GM21526 (cell line): ENCODE results near the gene GDAP2.
"Not testable (repeated sequence)": the region's sequence is repeated elsewhere in the genome, so short reads cannot be mapped to it uniquely, and the experiment has no call there.

ENCODE experiments used
- ATAC-seq: cut with Tn5 transposase; IDR thresholded peaks from one replicate; pipeline ENCODE4 v1.9.1; 2021; ENCODE audit warnings: moderate library complexity; ENCODE audit not compliant: unreplicated experiment, low FRiP score

Gene GDAP2

GRCh38 chr1:117929343-117930172, at the start of gene GDAP2, which contains the start of gene WDR3:
TSS of gene GDAP2 (minus strand) at chr1:117929621. CDS start at chr1:117920357, 9,264 bp downstream.
TSS of gene WDR3 (plus strand) at chr1:117929739. CDS start at chr1:117933320, 3,581 bp downstream.
- ATAC-seq: peak; percentile 96

DNA sequence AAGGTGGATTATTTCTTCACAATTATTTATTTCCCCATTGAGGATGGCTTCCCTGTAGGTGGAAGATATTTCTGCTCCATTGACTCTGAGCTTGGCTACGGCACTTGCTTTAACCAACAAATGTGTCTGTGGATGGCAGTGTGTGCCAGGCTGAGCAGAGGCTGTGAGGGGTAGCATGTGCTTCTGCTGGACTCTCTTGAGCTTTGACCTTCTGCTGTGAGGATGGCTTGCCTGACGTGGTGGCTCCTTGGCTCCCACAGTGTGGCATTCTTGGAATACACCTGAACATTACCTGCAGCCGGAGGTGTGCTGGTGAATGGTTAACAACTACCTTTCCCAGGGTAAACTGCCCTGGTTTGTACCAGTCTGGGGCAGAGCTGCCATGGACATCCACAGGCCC, 47.0 kb upstream of the GDAP2 start:
- no peak for ATAC-seq

- no peak for ATAC-seq
These were observed 42.4 kb upstream of the GDAP2 start for GRCh38 chr1:117971777-117972176.

DNA sequence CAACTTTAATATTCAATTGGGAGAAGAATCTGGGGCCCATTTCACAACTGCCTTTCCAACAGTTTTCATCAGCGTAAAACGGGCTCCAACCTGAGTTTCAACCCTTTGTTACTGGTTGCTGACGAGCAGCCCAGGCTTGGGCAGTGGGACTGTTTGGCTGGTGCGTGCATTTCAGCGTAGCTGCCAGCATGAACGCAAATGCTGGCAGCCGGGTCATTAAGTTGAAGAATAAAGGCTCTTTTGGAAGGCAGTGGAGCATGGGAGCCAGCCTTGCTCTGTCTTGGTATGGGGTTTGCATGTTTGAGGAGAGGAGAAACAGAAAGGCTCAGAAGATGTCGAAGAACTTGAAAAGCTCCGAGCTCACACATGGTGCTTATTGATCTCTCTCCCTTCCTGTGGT, 40.8 kb upstream of the GDAP2 start:
- ATAC-seq: no peak

DNA sequence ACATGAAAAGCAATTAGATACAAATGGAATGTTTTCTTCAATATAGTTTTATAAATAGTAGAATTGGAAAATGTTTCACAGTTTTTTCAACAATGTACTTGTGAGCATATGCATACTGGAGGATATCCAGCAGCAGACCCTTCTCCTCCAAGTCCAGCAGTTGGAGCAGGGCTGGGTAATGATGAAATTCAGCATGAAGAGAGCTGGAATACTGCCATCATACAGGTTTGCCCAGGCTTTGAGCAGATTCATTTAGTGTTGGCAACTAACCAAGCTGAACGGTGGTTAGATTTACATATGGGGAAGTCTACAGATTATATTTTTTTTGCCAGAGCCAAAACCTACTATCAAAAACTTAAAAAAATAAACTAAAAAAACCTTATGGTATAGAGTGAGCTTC, 38.5 kb upstream of the GDAP2 start:
- ATAC-seq: no peak

GRCh38 chr1:117967477-117967876, 38.1 kb upstream of the GDAP2 start:
- no peak for ATAC-seq

DNA sequence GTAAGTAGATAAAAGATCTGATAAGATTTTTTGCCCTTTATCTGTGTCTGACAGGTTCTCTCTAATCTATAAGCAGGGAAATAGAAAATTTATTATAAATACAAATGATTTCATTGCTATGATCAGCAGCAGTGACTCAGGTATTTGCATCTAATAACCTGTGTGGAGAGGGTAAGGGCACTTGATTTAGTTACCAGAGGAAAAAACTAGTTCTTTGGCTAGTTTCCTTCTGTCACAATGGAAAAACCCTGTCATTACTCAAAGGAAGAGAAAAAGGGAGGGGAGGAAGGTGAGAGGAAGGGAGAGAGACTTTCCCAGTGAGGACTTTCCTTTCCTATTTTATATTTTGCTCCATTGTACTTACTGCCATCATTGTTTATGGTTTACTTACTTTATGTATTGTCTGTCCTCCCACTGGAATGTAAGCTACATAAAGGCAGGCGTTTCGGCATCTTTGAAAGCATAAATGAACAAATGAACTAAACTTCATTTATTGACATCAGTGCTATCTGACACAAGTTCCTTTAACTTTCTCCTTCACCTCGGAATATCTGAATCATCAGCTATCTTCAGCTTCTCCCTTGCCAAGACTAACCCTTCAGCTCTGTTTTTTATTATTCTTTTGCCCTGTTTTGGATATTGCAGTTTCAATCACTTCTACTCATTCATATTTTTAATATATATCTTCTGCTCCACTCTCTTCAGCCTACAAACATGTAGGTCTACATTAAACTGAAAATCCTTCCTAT, 35.0 kb upstream of the GDAP2 start:
- ATAC-seq: no peak

DNA sequence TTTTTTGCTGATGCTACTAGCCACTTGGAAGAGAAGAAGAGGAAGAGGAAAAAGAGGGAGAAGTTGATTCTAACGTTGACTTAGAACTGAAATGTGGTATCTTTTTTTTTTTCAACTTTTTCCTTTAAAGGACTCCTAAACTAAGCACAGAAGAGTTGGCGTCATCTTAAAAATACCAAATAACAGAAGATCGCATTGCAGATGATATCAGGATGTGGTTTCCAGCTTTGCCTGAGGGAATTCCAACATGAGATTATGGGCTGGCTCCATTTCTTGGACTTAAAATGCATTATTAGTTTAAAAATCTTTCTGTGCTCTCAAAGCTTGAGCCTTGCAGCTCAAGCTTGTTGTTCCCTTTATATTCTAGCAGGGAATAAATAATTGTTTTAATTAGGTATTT, 29.9 kb upstream of the GDAP2 start:
- ATAC-seq: no peak

DNA sequence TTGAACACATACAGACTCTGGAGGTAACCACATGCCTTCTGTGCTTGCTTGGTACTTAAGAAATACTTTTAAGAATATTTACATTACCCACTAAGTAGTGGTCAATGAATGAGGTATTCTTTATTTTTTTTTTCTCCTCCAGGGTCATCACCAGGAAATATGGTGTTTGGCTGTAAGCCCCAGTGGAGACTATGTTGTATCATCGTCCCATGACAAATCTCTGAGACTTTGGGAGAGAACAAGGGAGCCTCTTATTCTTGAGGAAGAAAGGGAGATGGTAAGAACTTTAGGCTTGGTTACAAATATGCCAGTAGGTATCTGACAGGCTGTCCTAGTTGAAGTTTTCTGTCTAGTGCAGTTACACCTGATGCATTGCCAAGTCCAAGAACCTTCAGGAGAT, 23.0 kb upstream of the GDAP2 start:
- ATAC-seq: no peak

DNA sequence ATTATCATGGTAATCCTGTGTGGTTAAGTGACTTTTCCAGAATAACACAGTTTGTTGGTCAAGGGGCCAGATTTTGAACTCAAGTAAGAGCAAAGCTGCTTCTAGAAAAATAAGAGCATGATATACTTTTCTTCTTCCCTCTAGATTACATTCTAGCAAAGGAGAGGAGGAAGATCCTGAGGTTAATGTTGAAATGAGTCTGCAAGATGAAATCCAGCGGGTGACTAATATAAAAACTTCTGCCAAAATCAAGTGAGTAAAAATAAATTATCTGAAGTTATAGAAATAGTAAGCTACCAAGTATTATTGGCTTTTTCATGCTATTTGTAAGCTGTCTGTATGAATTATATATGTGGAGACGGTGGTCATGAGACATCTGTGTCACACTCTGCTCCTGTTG, 12.9 kb upstream of the GDAP2 start:
- ATAC-seq: no peak

GRCh38 chr1:117933769-117934168, 4.3 kb upstream of the GDAP2 start:
- no peak for ATAC-seq

GRCh38 chr1:117932576-117932975, 3.2 kb upstream of the GDAP2 start:
- no peak for ATAC-seq

DNA sequence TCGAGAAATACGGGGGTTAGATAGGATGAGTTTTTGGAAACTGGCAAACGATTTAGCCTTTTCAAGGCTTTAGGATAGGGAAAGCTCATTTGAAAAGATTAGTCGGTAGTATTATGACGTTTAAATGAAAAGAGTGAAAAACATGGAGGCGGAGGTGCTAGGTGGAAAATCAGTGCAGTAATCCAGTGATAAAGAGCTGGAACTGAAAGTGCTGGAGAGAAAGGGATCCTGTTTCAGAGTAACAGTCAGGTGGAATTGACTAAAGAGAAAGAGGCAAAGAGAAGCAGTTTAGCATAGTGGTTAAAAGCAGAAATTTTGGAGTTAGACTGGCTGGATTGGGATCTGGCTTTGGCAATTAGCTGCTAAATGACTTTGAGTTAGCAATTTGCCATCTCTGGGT, 1.1 kb upstream of the GDAP2 start:
- ATAC-seq: no peak

- ATAC-seq: peak; percentile 3
These were observed 689 bp upstream of the GDAP2 start for GRCh38 chr1:117930173-117930447.

- peak; percentile 27 for ATAC-seq
These were observed 509 bp downstream of the GDAP2 start for GRCh38 chr1:117928881-117929342.

DNA sequence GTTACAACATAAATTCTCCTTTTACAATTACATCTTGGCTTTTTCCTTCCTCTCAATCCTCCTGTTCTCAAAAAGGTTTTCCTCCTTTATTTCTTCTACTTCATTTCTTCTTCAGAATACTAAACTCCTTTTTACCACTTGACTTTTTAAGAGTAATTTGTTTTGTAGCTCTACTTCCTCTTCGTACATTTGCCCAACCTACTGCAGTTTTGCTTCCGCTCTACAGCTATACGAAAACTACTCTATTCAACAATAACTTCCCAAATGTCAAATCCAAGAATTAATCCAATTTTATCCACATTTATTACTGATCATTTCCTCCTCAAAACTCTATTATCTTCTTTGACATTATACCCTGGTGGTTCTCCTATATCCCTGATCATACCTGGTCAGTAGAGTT, 3.4 kb downstream of the GDAP2 start:
- ATAC-seq: no peak

- not testable (repeated sequence) for ATAC-seq
These were observed 6.7 kb downstream of the GDAP2 start for GRCh38 chr1:117922717-117923116.

DNA sequence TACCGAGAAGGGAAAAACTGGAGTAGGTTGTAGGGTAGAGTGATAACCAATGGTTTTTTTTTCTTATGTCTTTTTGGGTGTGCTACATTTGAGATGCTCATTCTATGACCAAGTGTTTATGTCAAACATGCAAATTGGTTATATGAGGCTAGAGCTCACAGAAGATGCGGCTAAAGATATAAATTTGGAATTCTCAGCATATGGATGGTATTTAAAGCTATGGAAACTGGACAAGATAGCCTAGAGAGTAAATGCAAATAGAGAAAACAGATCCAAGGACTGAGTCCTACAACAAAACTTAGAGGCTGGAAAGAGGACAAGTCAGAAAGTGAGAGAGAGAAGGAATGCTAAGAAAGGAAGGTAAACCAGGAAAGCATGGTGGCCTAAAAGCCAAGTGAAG, 7.4 kb downstream of the GDAP2 start:
- ATAC-seq: no peak

GRCh38 chr1:117919376-117919775, 10.0 kb downstream of the GDAP2 start:
- no peak for ATAC-seq

DNA sequence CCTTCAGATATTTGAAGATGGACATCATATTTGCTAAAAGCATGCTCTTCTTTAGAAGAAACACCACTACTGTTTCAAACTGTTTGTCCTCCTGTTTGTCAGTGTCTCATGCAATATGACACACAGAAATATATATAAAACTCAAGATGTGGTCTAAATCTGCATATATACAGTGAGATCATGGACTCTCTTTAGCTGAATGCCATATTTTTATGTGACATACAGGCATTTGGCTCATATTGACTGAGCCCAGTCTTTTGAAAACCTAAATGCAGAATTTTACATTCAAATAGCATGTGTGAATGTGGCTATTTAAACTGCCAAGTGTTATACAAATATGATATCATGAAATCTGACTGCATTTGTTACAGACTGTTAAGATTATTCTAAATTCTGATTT, 18.4 kb downstream of the GDAP2 start:
- ATAC-seq: no peak

DNA sequence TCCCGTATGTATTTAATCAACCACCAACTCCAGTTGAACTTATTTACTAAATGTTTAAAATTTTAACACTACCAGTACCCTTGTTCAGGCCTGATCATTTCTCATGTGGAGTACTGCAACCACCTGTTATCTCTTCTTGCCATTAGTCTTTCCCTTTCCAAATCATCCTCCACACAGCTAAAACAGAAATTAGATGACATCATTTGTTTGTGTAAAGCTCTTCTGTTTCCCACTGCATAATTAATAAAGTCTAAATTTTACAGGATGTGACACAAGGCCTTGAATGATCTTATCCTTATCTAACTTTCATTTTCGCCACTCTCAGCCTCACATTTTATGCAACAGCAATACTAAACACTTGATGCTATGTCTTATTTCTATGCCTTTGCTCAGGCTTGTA, 24.4 kb downstream of the GDAP2 start:
- ATAC-seq: no peak

DNA sequence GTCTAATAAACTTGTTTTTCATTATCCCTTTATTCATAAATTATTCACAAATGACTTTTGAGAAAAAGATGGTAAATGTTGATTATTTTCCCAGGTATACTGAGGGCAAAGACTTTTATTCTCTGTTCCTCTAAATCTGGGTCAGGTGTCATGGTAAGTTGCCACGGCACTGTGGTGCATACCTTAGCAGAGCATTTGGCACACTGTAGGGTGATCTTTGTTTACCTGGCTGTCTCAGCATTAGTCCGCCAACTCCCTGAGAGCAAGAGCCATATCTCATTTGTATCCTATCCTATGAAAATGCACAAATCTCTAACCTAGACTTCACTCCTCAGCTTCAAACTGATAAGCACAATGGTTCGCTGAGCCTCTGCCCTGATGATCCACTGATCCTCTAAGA, 24.9 kb downstream of the GDAP2 start:
- ATAC-seq: no peak
